GM21390 (cell line): Measurements from ENCODE around the gene ZC3H11A.
"Not testable (repeated sequence)": the region's sequence is repeated elsewhere in the genome, so short reads cannot be mapped to it uniquely, and the experiment has no call there.

Source experiments
- ATAC-seq: cut with Tn5 transposase; IDR thresholded peaks from one replicate; pipeline ENCODE4 v1.9.1; 2021; ENCODE audit not compliant: unreplicated experiment

The ZC3H11A gene

DNA sequence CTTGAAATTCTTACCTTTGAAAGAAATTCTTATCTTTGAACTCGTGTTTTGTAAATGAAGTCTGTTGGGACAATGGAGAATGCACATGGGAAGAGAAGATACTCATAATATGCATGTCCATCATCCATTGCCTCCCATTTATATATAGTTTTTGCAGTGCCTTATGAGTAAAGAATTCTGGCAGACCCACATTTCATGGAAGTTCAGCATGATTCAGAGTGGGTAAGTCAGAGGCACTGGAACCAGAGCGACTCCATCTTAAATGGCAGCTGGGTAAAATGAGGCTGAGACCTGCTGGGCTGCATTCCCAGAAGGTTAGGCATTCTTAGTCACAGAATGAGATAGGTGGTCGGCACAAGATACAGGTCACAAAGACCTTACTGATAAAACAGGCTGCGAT, 16.6 kb upstream of the ZC3H11A start:
- ATAC-seq, result no peak

DNA sequence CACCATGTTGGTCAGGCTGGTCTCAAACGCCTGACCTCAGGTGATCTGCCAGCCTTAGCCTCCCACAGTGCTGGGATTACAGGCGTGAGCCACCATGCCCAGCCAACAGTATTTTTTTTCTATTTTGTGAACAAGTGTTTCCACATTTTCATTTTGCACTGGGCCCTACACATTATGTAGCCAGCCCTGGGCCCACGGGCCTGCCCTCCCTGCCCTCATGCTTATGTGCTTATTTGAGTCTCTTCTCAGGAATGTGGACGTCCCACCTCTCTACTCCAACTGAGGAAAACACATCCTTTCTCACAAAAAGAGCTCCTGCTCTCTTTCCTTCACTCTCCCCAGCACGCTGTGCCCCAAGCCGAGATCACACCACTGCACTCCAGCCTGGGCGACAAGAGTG, 13.5 kb upstream of the ZC3H11A start:
- ATAC-seq, result no peak

DNA sequence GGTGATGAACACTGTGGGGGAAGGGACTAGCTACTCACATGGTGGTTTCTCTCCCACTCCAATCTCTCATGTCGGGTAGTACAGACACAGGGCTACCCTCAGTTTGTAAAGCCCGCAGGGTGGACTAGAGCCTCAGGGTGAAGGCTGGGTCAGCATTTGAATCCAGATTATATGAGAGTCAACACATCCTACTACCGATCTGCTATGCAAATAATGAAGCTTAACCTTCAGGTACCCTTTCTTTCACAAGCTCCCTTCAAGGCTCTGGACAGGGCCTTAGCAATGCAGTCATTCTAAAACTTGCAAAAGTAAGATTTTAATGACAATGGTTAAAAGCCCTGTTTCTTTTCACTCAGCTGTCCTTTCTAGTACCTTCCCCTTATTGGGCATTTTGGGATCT, 5.5 kb upstream of the ZC3H11A start:
- no peak for ATAC-seq

DNA sequence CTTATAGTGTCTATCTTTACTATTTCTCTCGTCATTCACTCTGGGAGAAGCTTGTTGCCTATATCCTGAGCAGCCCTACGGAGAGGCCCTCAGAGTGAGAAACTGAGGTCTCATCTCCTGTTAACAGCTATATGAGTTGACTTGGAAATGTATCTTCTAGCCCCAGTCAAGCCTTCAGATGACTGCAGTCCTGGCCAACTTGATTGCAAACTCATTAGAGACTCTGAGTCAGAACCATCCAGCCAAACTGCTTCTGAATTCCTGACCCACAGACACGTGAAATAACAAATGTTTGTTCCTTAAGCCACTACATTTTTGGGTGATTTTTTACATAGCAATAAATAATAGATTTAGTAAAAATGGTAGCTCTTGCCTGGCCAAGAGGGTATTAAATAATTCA, 3.9 kb upstream of the ZC3H11A start:
- no peak for ATAC-seq

DNA sequence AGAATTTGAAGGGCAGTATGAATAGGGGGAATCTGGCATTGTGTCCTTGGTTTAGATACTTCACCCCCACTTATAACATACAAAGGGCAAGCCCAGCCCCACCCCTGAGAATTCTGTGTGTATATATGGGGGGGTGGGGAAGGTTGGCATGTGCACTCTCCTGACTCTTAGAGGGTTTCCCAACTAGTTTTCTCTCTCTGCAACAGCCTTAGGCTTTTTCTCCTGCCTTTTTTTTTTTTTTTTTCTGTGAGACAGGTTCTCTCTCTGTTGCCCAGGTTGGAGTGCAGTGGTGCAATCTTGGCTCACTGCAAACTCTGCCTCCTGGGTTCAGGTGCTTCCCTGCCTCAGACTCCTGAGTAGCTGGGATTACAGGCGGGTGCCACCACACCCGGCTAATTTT, 2.9 kb upstream of the ZC3H11A start:
- no peak for ATAC-seq

DNA sequence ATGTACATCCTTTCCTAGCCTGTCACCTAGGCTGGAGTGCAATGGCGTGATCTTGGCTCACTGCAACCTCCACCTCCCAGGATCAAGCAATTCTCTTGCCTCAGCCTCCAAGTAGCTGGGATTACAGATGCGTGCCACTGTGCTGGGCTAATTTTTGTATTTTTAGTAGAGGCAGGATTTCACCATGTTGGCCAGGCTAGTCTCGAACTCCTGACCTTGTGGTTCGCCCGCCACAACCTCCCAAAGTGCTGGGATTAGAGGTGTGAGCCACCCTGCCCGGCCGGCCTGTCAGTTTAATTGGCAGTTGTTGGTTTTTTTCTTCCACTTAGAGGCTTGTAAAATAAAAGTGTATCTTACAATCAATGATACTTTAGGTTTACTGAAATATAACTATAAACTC, 1.9 kb upstream of the ZC3H11A start:
- ATAC-seq, result not testable (repeated sequence)

DNA sequence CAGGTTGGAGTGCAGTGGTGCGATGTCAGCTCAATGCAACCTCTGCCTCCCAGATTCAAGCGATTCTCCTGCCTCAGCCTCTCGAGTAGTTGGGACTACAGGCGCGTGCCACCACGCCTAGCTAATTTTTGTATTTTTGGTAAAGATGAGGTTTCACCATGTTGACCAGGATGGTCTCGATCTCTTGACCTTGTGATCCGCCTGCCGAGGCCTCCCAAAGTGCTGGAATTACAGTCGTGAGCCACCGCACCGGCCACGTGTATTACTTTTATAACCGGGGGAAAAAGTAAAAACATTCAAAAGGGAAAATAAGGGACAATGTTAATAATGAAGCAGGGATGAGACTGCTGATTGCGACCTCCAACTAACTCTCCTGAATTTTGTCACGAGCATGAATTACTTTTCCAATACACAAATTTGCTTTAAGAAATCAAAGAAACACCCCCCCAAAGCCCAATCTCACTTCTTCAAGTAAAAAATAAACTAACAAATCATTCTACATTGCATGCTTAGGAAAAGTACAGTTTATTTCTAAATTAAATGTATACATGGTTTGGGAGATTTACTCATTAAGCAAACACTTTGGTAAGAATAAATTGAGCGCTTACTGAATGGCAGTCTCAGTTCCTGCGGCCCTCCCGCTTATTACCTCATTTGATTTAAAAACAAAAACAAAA, 521 bp upstream of the ZC3H11A start:
- no peak for ATAC-seq

DNA sequence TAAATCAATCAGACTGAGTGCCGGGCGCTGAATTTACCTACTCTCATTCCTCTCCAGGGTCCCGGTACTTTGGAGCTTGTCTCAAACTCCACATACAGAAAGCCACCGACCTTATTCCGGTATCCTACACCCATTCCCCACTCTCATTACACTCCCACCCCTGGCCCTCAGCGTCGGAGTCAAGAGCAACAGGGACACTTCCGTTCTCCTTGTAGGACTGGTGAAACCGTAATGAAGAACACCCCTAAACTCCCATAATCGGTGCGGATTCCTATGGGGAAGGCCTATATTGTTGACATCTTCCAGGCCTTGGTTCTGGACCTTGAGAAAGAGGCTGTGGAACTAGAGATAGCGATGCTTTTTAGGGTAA, 798 bp downstream of the ZC3H11A start:
- ATAC-seq, result no peak

DNA sequence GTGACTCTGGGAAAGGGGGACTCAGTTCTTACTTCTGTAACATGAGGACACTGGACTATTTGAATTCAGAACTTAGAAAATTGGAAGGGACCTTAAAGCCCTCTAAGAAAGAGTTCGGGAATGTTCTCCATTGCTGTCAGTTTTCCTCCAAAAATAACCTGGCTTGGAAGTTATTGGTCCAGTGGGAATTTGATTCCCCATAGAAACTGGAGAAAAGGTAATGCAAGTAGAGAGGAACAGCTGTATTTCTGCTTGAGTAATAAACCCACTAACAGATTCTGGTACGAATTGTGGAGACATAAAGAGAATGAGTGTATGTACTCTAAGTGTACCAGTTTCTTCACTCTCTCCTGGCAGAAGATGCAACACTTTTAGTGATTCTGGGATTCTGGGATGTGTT, 1.8 kb downstream of the ZC3H11A start:
- ATAC-seq, result no peak

DNA sequence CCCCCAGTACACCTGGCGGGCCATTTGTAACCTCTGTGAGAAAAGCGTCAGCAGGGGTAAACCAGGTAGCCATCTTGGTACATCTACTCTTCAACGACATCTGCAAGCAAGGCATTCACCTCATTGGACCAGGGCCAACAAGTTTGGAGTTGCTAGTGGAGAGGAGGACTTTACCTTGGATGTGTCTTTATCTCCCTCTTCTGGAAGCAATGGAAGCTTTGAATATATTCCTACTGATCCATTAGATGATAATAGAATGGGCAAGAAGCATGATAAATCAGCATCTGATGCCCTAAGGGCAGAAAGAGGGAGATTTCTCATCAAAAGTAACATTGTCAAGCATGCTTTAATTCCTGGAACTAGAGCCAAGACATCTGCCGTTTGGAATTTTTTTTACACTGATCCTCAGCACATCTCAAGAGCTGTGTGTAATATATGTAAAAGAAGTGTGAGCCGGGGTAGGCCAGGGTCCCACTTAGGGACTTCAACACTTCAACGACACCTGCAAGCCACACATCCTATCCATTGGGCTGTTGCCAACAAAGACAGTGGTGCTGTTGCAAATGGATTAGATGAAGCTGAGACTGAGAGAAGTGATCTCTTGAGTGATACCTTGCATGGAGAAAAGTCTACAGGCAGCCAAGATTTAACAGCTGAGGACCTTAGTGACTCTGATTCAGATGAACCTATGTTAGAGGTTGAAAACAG, 2.7 kb downstream of the ZC3H11A start:
- ATAC-seq, result no peak

DNA sequence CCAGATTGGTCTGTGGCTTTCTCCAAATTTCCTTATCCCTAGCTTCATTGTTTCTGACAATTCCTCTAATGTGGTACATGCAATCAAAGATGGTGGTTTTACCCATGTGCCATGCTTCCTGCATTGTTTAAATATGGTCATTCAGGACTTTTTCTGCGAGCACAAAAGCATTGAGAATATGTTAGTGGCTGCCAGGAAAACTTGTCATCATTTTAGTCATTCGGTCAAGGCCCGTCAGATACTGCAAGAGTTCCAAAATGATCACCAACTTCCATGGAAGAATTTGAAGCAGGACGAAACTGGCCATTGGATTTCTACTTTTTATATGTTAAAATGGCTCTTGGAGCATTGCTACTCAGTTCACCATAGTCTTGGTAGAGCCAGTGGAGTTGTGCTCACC, 3.7 kb downstream of the ZC3H11A start:
- ATAC-seq, result no peak

DNA sequence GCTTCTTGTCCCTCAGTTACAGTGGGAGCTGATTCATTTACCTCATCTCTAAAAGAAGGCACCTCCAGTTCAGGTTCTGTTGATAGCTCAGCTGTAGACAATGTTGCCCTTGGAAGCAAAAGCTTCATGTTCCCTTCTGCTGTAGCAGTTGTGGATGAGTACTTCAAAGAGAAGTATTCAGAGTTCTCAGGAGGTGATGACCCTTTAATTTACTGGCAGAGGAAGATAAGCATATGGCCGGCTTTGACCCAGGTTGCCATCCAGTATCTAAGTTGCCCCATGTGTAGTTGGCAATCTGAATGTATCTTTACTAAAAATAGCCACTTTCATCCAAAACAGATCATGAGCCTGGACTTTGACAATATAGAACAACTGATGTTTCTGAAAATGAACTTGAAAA, 4.5 kb downstream of the ZC3H11A start:
- no peak for ATAC-seq

DNA sequence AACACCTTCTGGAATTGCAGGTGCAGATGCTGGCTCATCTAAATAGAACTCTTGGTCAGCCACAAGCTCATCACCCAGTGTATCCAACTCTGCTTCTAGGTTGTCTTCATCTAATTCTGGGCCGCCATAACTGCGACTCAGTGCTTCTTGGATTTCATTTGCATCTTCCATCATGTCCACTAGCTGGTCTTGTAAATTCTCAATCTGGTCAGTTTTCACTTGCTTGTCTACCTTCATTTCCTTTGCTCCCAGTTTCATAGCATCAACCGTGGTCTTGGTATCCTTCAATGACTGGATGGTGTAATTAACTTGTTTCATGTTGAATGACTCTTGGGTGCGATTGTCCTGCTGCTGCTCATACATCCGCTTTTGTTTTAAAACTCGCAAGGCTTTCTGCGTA, 10.3 kb downstream of the ZC3H11A start:
- ATAC-seq, result no peak

DNA sequence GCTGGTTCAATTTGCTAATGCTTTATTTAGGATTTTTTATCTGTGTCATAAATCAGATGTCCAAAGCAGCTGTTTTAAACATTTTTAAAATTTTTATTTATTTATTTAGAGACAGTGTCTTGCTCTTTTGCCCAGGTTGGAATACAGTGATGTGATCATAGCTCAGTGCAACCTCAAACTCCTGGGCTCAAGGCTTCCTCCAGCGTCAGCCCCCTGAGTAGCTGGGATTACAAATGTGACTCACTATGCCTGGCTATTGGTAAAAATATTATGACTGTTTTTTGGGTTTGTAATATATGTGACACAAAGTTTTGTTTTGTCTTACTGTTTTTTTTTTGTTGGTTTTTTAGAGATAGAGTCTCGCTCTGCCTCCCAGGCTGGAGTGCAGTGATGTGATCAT, 11.8 kb downstream of the ZC3H11A start:
- no peak for ATAC-seq

DNA sequence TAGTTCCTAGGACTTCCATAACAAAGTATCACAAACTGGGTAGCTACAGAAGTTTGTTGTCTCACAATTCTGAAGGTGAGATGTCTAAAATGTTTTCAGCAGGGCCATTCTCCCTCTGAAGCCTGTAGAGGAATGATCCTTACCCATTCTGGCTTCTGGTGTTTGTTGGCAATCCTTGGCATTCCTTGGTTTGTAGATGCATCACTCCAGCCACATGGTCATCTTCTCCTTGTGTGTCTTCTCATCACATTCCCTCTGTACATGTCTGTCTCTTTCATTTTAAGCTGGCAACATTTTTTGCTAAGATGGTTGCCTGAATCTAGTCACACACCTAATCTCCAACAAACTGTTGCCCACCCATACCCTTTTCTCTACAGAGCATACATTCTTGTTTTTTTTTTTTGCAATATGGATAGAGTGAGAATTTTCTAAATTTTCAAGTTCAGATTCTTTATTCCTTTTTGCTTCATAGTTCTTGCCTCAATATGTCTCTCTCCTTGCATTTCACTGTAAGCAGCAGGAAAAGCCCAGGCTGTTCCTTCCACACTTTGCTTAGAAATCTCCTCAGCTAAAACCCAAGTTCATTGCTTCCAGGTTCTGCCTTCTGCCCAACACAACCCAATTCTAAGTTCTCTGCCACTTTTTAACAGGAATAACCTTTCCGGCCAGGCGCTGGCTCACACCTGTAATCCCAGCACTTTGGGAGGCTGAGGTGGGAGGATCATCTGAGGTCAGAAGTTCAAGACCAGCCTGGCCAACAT, 18.3 kb downstream of the ZC3H11A start:
- no peak for ATAC-seq

DNA sequence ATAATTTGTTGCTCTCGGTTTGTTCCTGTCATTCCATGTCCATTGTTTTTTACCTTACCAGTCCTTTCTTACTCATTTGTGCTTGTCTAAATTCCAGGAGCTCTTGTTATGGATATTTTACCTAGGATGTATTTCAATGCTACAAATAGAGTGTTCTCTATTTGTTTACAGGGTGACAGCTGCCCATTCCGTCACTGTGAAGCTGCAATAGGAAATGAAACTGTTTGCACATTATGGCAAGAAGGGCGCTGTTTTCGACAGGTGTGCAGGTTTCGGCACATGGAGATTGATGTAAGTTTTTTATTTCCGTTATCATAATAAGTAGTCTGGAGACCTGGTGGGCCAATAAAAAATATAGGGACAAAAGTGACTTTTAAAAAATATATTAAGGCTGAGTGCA, 23.0 kb downstream of the ZC3H11A start:
- no peak for ATAC-seq

DNA sequence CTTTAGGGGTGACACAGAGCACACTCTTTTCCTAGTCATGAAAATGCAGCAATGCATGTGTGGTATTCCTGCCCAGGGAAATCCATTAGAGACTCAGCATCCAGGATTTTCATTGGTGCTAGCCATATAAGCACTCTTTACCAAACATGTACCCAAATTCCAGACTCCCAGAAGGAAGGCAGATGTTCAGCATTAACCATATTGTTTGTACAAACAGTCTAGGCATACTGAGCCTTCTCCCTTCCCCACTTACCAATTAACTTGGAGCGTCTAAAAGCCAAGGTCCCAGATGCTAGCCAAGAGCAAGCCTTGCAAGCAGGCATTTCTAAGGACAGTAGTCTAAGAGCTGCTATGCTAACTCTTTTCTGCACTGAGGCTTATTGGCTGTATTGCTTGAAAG, 27.9 kb downstream of the ZC3H11A start:
- no peak for ATAC-seq

DNA sequence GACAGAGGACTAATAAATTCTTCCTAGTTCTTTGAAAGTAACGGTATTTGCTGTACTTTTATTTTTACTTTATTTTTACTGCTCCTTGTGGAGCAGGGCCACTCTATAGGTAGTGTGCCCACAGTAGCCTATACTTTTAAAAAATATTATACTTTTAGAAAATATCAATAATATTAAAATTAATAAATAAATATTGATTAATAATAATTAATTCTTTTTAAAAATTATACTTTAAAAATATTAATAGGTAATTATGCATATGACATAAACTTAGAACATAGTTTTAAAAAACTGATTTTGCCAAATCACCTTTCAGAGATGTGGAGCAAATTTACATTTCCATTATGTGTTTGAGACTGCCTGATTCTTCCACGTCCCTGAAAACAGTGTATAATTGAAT, 30.8 kb downstream of the ZC3H11A start:
- no peak for ATAC-seq

DNA sequence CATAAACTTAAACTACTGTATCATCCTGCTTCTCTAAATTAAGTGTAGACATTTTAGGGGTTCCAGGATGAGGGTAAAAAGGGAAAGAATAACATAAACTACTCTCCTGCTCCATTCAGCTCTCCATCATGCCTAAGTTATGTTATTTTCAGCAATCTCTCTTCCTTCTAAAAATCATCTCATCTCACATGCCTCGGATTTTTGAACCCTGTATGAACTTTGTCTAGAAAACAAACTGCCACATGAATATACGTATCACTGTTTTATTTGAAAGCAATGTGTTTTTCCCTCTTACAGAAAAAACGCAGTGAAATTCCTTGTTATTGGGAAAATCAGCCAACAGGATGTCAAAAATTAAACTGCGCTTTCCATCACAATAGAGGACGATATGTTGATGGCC, 32.6 kb downstream of the ZC3H11A start:
- ATAC-seq, result no peak

DNA sequence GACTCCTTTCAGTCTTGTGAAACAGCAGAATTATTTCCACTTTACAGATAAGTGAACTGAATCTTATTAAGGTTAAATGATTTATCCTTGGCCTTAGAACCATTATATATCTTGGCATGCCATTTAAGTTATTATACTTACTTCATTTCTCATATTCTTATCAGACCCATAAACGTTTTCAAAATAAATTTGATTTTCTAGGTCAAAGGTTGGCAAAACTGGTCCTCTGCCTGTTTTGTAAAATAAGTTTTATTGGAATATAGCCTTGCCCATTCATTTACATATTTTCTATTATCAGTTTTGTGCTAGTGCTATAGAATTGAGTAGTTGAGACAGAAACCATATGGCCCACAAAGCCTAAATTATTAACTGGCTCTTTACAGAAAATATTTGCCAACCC, 33.1 kb downstream of the ZC3H11A start:
- ATAC-seq, result no peak

DNA sequence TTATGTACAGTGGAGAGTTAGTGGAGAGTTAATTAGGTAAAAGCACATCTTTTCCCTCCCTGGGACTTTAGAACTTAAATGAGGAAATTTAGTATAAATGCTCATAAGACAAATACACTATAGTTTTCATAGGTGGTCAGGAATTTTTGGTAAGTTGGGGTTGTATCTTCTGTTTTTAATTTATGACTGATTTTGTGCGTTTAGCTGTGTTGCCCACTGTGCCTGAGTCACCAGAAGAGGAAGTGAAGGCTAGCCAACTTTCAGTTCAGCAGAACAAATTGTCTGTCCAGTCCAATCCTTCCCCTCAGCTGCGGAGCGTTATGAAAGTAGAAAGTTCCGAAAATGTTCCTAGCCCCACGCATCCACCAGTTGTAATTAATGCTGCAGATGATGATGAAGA, 33.8 kb downstream of the ZC3H11A start:
- not testable (repeated sequence) for ATAC-seq

DNA sequence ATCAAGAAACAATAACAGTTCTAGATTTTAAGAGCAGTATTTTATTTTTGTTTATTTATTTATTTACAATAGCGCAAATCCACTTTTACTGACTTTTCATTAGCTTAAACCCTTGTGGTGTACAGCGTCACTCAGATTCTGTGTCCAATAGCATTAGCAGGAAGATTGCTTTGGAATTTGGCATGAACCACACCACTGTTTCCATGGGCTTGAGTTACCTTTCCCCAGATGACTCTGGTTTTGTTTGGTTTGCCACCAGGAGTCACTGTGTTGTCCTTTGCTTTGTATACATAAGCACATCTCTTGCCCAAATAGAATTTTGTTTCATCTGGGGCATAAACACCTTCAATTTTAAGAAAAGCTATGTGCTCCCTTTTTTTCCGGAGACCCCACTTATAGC, 40.1 kb downstream of the ZC3H11A start:
- no peak for ATAC-seq
